GM08714 (cell line): ENCODE data around the gene MPRIP.

Source experiments
- H3K4me3 ChIP-seq: fragments of 200-500 bp; sonication (Bioruptor generic); 2 replicates; pipeline ENCODE4 v1.5.1; 2014; ENCODE audit warnings: mild to moderate bottlenecking, low read length, inconsistent platforms
- ZNF274 ChIP-seq: IDR thresholded peaks from 2 replicates; pipeline ENCODE4 v1.6.1; 2012; ENCODE audit warnings: mild to moderate bottlenecking, low read depth, low read length

Gene MPRIP

DNA sequence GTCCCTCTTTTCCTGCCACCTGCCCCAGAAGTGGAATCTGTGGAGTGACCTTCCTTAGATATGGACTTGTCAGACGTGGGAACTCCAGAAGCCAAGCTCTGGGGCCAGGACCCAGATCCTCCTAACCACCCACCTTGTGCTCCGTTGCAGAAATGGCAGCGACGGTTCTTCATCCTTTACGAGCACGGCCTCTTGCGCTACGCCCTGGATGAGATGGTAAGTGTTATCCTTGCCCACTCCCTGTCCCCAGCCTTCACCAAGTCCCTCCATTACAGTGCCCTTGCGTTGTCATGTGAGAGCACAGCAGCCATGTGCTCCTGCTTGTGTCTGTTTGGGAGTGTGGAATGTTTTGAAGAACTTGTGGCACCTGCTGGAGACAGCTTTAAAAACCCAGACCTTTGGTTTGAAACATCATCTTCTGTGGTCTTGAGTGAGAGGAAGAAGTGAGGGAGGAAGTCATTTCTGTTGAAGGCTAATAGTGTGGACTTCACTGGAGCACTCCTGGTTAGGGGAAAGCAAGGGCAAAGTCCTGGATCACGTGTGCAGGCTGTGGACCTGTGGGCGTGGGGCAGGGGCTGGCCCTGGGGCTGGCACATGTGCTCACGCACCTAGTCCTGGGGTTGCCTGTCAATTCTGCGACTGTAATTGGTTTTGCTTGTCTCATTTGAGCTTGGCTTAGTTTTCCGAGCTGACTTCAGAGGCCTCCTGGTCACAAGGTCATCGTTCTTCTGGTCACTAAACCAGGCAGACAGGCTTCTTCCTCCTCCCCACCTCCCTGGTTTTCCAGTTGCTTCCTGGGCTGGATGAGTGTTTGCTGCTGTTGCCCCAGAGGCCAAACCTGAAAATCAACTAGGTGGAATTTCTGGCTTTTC lies 35.8 kb downstream of the MPRIP start:
- H3K4me3 ChIP-seq = no peak overlapping the region
- no peak for TF ChIP-seq ZNF274

DNA sequence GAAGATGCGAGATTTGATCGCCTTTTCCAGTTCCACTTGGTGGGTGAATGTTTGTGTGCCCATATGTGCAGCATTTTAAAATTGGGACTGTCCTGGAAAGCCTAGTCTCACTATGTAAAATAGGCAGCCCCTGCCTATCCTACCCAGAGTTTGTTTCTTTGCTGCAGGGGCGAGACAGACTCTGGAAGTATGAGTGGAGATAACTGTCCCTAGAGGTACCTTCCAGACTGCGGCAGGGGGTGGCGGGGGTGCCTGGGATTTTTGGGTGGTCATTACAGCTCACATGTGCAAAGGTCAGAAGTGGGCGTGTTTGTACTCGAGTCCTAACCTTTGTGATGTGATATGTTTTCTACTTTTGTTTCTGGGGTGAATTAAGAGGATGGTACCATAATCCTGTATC lies 36.6 kb downstream of the MPRIP start:
- no peak for TF ChIP-seq ZNF274
- no peak overlapping the region for H3K4me3 ChIP-seq

DNA sequence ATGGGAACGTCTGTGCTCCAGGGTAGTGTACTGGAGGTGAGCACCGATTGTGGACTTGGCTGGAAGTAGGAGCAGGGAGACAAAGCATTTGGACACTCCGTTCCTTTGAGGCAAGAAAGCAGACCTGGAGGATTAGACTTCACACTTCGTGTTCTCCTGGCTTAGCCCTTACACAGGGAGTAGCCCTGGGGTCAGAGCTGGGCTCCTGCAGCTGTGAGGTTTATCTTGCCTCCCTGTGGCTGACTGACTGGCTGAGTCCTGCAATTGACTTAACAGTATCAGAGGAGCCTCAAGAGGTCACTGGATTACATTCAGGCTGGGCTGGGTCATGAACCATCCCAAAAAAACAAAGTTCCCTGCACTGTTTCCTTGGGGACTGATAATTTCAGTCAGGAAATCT lies 37.1 kb downstream of the MPRIP start:
- no peak overlapping the region for H3K4me3 ChIP-seq
- no peak for TF ChIP-seq ZNF274

DNA sequence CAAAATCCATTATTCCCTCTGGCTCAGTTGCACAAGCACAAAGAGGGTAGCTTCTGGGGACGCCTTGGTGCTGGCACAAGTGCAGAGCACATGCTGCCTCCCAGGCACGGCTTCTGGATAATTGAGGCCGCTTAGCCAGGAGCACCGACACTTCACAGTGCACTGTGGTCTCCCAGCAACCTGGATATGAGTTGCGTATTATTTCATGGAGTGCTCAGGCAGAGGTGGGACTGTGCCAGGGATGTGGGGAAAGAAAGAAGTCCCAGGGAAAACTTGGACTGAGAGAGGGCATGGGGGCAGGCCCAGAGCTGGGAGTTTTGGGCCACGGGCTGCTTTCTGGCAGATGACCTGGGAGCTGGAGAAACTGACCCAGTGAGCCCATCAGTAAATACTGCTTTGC lies 37.5 kb downstream of the MPRIP start:
- no peak for TF ChIP-seq ZNF274
- H3K4me3 ChIP-seq = no peak overlapping the region

DNA sequence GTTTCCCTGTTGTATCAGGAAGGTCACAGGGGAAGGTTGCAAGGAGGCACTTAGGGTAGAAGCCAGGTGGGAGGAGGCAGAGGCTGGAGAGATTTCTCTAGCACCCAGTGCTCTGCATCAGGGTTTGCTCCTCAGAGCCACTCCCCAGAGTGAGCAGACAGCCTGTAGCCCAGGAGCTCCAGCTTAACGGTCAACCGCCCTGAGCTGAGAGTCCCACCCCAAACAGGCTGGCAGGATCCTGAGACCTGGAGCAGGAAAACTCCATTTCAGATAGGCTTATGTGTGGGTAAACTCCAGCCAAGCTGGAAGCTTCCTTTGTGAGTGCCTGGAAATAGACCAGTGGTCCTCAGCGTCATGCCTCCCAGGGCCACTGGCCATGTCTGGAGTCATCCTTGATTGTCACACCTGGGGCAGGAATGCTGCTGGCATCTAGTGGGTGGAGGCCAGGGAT lies 37.9 kb downstream of the MPRIP start:
- no peak for TF ChIP-seq ZNF274
- no peak overlapping the region for H3K4me3 ChIP-seq

DNA sequence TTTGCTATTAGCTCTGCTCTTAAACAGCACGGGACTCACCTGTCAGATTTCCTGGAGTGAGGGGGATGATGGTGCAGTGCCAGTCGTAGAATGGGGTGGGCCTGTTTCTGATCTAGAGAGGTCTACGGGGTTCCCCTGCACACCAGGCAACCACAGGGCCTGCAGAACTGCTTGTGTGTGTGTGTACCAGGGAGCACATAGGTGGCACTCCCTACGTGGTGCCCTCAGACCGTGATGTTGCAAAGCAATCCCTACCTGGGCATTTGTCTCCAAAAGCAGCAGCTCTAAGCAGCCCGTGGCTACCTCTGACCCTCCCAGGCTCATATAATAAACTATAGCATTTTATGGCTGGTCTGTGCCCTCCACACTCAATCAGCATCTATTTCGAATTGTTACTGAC lies 38.5 kb downstream of the MPRIP start:
- TF ChIP-seq ZNF274 = no peak
- H3K4me3 ChIP-seq = no peak overlapping the region

DNA sequence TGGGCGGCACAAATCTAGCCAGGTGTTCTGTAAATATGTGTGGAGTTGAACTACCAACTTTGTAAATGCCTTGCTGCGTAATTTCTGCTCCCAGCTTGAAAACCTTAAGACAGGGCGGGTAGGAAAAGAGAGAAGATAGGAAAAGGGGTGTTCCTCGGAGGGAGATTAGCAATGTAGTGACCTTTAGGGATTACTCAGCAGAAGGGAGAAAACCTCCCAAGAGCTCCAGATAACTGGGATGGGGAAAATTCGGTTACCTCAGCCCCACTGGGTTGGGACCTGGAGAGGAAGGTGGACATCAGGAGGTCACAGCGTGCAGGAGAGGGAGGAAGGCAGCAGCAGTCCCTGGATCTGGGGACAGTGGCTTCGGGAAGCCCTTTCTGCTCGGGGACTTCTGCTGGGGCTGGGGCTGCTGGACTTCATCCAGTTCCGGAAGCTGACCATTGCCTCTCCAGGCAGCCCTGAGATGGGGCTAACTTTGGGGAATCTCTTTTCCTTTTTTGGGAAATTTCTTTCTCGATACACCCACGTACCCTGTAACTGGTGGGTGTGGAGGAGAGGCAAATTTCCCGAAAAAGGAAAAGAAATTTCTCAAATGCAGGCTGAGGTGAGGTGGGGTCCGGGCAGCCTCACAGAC lies 39.2 kb downstream of the MPRIP start:
- H3K4me3 ChIP-seq = no peak overlapping the region
- TF ChIP-seq ZNF274 = no peak

DNA sequence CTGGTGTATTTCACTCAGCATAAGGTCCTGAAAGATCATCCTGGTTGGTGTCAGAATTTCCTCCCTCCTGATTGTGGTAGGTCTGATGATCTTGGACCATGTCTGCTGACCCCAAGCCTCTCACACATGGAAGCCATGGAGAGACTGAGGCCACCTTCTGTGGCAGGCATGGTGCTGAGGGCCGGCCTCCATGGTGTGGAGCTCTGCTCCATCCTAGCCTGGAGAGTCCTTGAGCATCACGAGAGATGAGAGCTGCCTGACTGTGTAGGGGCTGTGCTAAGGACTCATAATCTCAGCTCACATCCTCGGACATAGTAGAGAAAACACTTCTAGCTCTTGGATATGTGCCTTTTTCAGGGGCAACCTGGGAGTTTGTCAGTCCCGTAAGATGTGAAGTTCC lies 40.6 kb downstream of the MPRIP start:
- no peak for TF ChIP-seq ZNF274
- H3K4me3 ChIP-seq = no peak overlapping the region

DNA sequence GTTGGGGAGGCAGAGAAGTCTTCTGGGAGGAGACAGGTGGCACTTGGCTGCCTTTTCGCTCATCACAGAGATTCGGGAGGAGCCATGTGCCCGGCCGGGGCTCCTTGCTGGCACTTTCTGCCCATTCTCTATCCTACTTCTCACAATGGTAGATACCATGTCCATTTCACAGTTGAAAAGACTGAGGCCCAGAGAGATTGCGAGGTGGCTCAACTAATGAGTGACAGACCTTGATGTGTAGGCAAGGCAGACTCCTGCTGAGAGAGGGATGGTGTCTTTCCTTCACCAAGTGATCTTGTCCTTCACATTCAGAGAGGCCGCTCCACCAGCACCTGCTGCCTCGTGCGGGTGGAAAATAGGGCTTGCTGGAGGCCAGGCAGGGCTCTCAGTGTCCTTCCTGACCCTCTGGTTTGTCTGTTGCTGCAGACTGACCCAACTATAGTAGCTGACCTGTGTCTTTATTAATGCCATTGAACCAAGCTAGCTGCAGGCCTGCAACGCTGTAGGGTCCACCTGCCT lies 42.1 kb downstream of the MPRIP start:
- no peak overlapping the region for H3K4me3 ChIP-seq
- TF ChIP-seq ZNF274 = no peak

DNA sequence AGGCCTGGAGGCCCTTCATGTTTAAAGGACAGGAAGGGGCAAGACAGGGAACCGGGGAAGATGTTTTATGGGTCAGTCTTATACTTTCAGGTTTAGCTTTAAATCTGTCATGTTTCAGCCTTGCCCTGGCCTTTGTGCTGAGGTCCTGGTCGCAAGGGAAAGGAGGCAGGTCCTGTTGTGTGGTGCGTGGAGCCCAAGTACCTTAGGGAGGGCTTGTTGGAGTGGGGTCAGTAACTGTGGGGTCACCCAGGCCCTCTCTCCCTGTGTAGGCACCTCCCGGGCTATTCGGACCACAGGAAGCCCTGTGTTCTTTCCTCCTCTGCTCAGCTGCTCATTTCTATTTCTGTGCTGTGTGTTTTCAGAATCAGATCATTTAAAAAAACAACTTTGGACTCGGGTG lies 42.7 kb downstream of the MPRIP start:
- TF ChIP-seq ZNF274 = no peak
- H3K4me3 ChIP-seq = no peak overlapping the region

DNA sequence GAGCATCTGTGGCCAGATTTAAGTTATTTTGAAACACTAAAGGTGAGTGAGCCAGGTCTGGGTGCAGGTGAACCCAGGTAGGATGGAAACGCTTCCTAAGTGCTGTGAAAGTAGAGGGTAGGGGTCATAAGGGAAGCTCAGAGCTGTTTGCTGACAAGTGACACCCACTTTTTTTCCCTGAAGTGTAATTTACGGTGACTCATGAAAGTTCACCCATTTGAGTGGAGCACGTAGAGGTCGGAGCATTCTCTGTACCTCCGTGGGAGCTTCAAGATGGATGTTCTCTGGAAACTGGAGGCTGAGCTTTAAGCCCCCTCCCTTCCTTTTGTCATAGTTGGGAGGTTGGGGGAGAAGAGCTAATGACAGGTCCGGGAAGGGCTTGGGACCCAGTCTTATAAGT lies 44.3 kb downstream of the MPRIP start:
- no peak for TF ChIP-seq ZNF274
- no peak overlapping the region for H3K4me3 ChIP-seq

DNA sequence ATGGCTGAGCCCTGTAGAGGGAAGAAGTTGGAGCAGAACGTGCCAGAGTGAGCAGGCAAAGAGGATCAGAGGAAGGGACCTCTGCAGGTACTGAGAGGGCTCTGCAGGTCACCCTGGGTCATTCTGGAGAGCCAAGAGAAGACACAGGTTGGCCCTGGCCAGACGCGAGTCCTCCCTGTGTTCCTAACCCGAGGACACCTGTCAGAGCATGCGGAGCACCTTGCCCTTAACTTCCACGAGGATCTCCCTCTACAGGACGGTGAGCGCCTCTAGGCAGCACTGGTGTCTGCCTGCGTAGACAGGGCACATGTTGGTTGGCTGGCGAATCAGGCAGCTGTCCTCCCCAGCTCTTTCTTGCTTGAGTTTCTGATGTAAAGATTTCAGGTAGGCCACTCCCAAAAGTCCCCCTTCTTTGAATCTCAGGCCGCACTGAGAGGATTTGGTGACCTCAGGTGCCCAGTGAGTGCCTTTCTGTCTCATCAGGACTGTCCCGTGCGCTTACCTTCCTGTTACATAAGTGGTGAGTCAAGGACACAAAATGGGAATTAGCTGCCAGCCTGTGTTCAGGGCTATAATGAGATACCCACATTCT lies 45.3 kb downstream of the MPRIP start:
- no peak overlapping the region for H3K4me3 ChIP-seq

DNA sequence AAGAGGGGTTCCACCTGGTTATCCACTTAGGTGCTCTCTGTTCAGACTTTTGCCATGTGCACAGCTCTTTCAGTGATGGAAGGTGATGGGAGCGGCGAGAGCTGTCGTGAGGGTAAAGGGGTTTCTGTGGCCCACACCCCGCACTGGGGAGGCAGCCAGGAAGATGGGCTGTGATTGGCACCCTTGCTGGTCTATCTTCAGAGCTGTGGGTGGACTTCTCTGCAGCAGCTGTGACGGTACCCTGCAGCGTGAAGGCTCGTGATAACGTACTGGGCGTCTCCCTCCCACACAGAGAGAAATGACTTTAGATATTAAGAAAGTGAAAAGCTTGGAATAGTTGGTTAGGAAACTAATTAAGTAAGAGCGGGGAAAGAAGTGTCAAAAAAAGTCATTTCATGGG lies 45.8 kb downstream of the MPRIP start:
- H3K4me3 ChIP-seq = no peak overlapping the region
- TF ChIP-seq ZNF274 = no peak

More for the DNA sequence above, 45.3 kb downstream of the MPRIP start:
- no peak for TF ChIP-seq ZNF274
